DND-41 (cell line): Measurements from ENCODE around the gene PLD1.

Experiments
- ATAC-seq: fragments of 200-7000 bp; cut with Tn5 transposase; 3 replicates; pipeline ENCODE4 v1.9.1; 2021; ENCODE audit warnings: low read depth; ENCODE audit not compliant: insufficient read depth
- DNase-seq: peaks from one replicate; pipeline ENCODE4 v3.0.0-alpha.2; 2020
- H2AFZ ChIP-seq: 2 replicates; pipeline ENCODE4 v1.6.0; 2012; ENCODE audit warnings: low read depth, low read length
- H3K27ac ChIP-seq: 2 replicates; pipeline ENCODE4 v1.5.1; 2012; ENCODE audit warnings: low read length, inconsistent platforms
- H3K27me3 ChIP-seq: fragments of 200-600 bp; sonication (generic); 2 replicates; pipeline ENCODE4 v1.6.0; 2012; ENCODE audit warnings: low read length, mild to moderate bottlenecking, inconsistent platforms; ENCODE audit not compliant: insufficient read depth, poor library complexity
- H3K36me3 ChIP-seq: 2 replicates; pipeline ENCODE4 v1.5.1; 2012; ENCODE audit warnings: low read length, inconsistent platforms; ENCODE audit not compliant: insufficient read depth
- H3K4me1 ChIP-seq: 2 replicates; pipeline ENCODE4 v1.5.1; 2012; ENCODE audit warnings: mild to moderate bottlenecking, low read length; ENCODE audit not compliant: insufficient read depth
- H3K4me2 ChIP-seq: 2 replicates; pipeline ENCODE4 v1.6.0; 2012; ENCODE audit warnings: mild to moderate bottlenecking, moderate library complexity, low read length, inconsistent platforms; ENCODE audit not compliant: insufficient read depth
- H3K4me3 ChIP-seq, 2 experiments: fragments of 200-600 bp in 1 of 2; shearing (Covaris generic) in 1 of 2; 2 replicates each; pipeline ENCODE4 v1.5.1; 2012 to 2016; ENCODE audit warnings: inconsistent platforms in 2 of 2, low read length in 2 of 2, mild to moderate bottlenecking in 2 of 2, low read depth in 1 of 2, moderate library complexity in 1 of 2
- H3K79me2 ChIP-seq: 2 replicates; pipeline ENCODE4 v1.6.0; 2012; ENCODE audit warnings: low read length, inconsistent platforms; ENCODE audit not compliant: insufficient read depth
- H3K9ac ChIP-seq: 2 replicates; pipeline ENCODE4 v1.6.0; 2012; ENCODE audit warnings: low read depth, mild to moderate bottlenecking, inconsistent platforms, low read length, moderate library complexity
- H3K9me3 ChIP-seq: 2 replicates; pipeline ENCODE4 v1.5.1; 2012; ENCODE audit warnings: low read length, moderate library complexity, mild to moderate bottlenecking, inconsistent platforms; ENCODE audit not compliant: insufficient read depth, severe bottlenecking
- H4K20me1 ChIP-seq: 2 replicates; pipeline ENCODE4 v1.6.0; 2012; ENCODE audit warnings: low read length; ENCODE audit not compliant: insufficient read depth
- CTCF ChIP-seq: IDR thresholded peaks from 2 replicates; pipeline ENCODE4 v1.5.1; 2012; ENCODE audit warnings: borderline replicate concordance, low read length, moderate library complexity, mild to moderate bottlenecking; ENCODE audit not compliant: poor library complexity, severe bottlenecking; ENCODE audit errors: extremely low read depth
- EZH2 ChIP-seq: IDR thresholded peaks from 3 replicates; pipeline ENCODE4 v1.6.1; 2012; ENCODE audit warnings: borderline replicate concordance, low read depth, mild to moderate bottlenecking, moderate library complexity, low read length, inconsistent platforms; ENCODE audit not compliant: severe bottlenecking

Gene PLD1

GRCh38 chr3:171711461-171712170 is 98.7 kb downstream of the PLD1 start:
- Histone ChIP-seq H3K4me1 (no peaks in the 10 kb centered on the region), H3K36me3 (no peaks in the 10 kb centered on the region), H3K9ac (no peak overlapping the region), H3K9me3 (no peaks in the 10 kb centered on the region), H2AFZ (no peak overlapping the region), H3K27ac (no peak overlapping the region), H3K27me3 (no peaks in the 10 kb centered on the region), H3K79me2 (no peaks in the 10 kb centered on the region), H3K4me3 (no peak overlapping the region), H4K20me1 (no peaks in the 10 kb centered on the region), H3K4me2 (no peak overlapping the region)
- TF ChIP-seq EZH2, result no peak
- TF ChIP-seq CTCF, result no peak
- no peak for ATAC-seq
- no peak for DNase-seq

- Histone ChIP-seq H3K79me2 (no peaks in the 10 kb centered on the region), H3K9me3 (no peaks in the 10 kb centered on the region), H3K27ac (no peak overlapping the region), H3K9ac (no peak overlapping the region), H3K36me3 (no peaks in the 10 kb centered on the region), H3K4me1 (no peaks in the 10 kb centered on the region), H3K4me3 (no peak overlapping the region), H2AFZ (no peak overlapping the region), H4K20me1 (no peaks in the 10 kb centered on the region), H3K27me3 (no peaks in the 10 kb centered on the region), H3K4me2 (no peak overlapping the region)
- ATAC-seq, result no peak
- TF ChIP-seq EZH2 (no peak), CTCF (no peak)
- DNase-seq, result no peak
These were observed 99.9 kb downstream of the PLD1 start for GRCh38 chr3:171710359-171710758.

- no peaks in the 10 kb centered on the region for H4K20me1 ChIP-seq
- no peaks in the 10 kb centered on the region for H3K36me3 ChIP-seq
- no peak for ATAC-seq
These were observed 105.5 kb downstream of the PLD1 start for GRCh38 chr3:171704814-171705213.

More at GRCh38 chr3:171704814-171705213, 105.5 kb downstream of the PLD1 start:
- Histone ChIP-seq H3K9ac (no peak overlapping the region), H3K4me3 (no peak overlapping the region), H3K27me3 (no peaks in the 10 kb centered on the region), H3K9me3 (no peaks in the 10 kb centered on the region), H2AFZ (no peak overlapping the region), H3K4me1 (no peaks in the 10 kb centered on the region), H3K4me2 (no peak overlapping the region), H3K27ac (no peak overlapping the region), H3K79me2 (no peaks in the 10 kb centered on the region)
- no peak for DNase-seq
- TF ChIP-seq CTCF (no peak), EZH2 (no peak)
